LNCaP clone FGC (cell line): Measurements from ENCODE around the gene GTF3C5.
A peak's percentile ranks its signal among the peaks of the same experiment; 100 is the strongest.

ENCODE experiments used
- DNase-seq: peaks from one replicate; pipeline ENCODE4 v3.0.0-alpha.2; 2011; ENCODE audit warnings: low read depth
- H3K4me3 ChIP-seq: 2 replicates; pipeline ENCODE4 v1.5.1; 2011; ENCODE audit warnings: mild to moderate bottlenecking, low read depth, low read length, control low read depth
- CTCF ChIP-seq: IDR thresholded peaks from 2 replicates; pipeline ENCODE4 v1.5.1; 2012; ENCODE audit warnings: mild to moderate bottlenecking; ENCODE audit not compliant: control insufficient read depth, insufficient read depth; ENCODE audit errors: extremely low read depth

GTF3C5 gene

GRCh38 chr9:133023117-133023890 is 7.5 kb upstream of the GTF3C5 start:
- DNase-seq, result no peak
- no peak for TF ChIP-seq CTCF
- no peak overlapping the region for H3K4me3 ChIP-seq

GRCh38 chr9:133026426-133026825 is 4.4 kb upstream of the GTF3C5 start:
- no peak overlapping the region for H3K4me3 ChIP-seq
- TF ChIP-seq CTCF, result no peak
- DNase-seq, result no peak

GRCh38 chr9:133027134-133027533 is 3.7 kb upstream of the GTF3C5 start:
- no peak for TF ChIP-seq CTCF
- no peak for DNase-seq
- no peak overlapping the region for H3K4me3 ChIP-seq

GRCh38 chr9:133028221-133028620 is 2.6 kb upstream of the GTF3C5 start:
- TF ChIP-seq CTCF, result no peak
- no peak overlapping the region for H3K4me3 ChIP-seq
- no peak for DNase-seq

GRCh38 chr9:133029994-133030316 is 842 bp upstream of the GTF3C5 start:
- TF ChIP-seq CTCF, result no peak
- no peak for DNase-seq
- H3K4me3 ChIP-seq, result peak overlapping the region; percentile 97

GRCh38 chr9:133031130-133031422 is 279 bp downstream of the GTF3C5 start:
- no peak for TF ChIP-seq CTCF
- H3K4me3 ChIP-seq, result peak overlapping the region; percentile 97
- no peak for DNase-seq

GRCh38 chr9:133031496-133031911 is 707 bp downstream of the GTF3C5 start:
- DNase-seq, result no peak
- no peak for TF ChIP-seq CTCF
- peak overlapping the region; percentile 97 for H3K4me3 ChIP-seq
